Measurements from ENCODE around the gene SCAP. TPM values are rescaled to one million over a fixed set of nuclear protein-coding genes. Genes with fewer than 3 reads are reported as not detected.

Gene SCAP
- total and polyA plus RNA-seq, 2 experiments from 2014 or later: 83.2 to 94.8 TPM

DNA sequence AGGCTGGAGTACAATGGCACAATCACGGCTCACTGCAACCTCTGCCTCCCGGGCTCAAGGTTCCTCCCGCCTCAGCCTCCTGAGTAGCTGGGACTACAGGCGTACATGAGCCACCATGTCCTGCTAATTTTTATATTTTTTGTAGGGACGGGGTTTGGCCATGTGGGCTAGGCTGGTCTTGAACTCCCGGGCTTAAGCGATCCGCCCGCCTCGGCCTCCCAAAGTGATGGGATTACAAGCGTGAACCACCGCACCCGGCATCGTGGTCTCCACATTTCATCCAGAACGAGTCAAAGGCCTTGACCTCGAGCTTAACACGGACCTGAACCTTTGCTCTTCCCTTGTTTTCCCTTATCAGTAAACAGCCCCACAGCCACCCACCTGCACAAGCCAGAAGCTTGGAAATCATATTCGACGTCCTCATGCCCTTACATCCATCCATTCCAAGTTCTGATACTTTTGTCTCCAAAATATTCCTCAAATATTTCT is 96.3 kb downstream of the SCAP start:
- 69% methylated on average over 19 of the region's 19 CpGs for WGBS (ENCODE audit: low lambda C conversion rate, missing lambda C conversion rate)
- H3K27ac ChIP-seq: peak overlapping the region; percentile 98
- H3K79me2 ChIP-seq: peaks cover 51% of the 10 kb centered on the region

GRCh38 chr3:47378869-47379268 is 96.9 kb downstream of the SCAP start:
- no peak overlapping the region for H2AFZ ChIP-seq
- DNase-seq (ENCODE audit: low spot score): no peak
- peak overlapping the region; percentile 90 for H3K4me2 ChIP-seq
- no peaks in the 10 kb centered on the region for H3K36me3 ChIP-seq (replicated peaks; ENCODE audit: insufficient read depth, low read depth)
- peaks cover 21% of the 10 kb centered on the region for H4K20me1 ChIP-seq (ENCODE audit: insufficient read depth, poor library complexity, severe bottlenecking)
- peak overlapping the region; percentile 98 for H3K27ac ChIP-seq
- no peaks in the 10 kb centered on the region for H3K9me3 ChIP-seq (ENCODE audit: low read depth)
- no peaks in the 10 kb centered on the region for H3K27me3 ChIP-seq
- H3K4me3 ChIP-seq: no peak overlapping the region
- peaks cover 46% of the 10 kb centered on the region for H3K79me2 ChIP-seq
- peaks cover 27% of the 10 kb centered on the region for H3K4me1 ChIP-seq (ENCODE audit: insufficient read depth)
- TF ChIP-seq EZH2 (IDR thresholded peaks at IDR 0.05; ENCODE audit: borderline replicate concordance): no peak
- no peak for TF ChIP-seq EZH2phosphoT487 (IDR thresholded peaks at IDR 0.05; ENCODE audit: low read depth, severe bottlenecking, unreplicated experiment)
- TF ChIP-seq, protein P1, sequence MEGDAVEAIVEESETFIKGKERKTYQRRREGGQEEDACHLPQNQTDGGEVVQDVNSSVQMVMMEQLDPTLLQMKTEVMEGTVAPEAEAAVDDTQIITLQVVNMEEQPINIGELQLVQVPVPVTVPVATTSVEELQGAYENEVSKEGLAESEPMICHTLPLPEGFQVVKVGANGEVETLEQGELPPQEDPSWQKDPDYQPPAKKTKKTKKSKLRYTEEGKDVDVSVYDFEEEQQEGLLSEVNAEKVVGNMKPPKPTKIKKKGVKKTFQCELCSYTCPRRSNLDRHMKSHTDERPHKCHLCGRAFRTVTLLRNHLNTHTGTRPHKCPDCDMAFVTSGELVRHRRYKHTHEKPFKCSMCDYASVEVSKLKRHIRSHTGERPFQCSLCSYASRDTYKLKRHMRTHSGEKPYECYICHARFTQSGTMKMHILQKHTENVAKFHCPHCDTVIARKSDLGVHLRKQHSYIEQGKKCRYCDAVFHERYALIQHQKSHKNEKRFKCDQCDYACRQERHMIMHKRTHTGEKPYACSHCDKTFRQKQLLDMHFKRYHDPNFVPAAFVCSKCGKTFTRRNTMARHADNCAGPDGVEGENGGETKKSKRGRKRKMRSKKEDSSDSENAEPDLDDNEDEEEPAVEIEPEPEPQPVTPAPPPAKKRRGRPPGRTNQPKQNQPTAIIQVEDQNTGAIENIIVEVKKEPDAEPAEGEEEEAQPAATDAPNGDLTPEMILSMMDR (IDR thresholded peaks at IDR 0.05; ENCODE audit: poor library complexity): no peak
- no peaks in the 10 kb centered on the region for H3K9me2 ChIP-seq (replicated peaks; ENCODE audit: insufficient read depth)

More for the DNA sequence above, 96.3 kb downstream of the SCAP start:
- H4K20me1 ChIP-seq (ENCODE audit: insufficient read depth, poor library complexity, severe bottlenecking): peaks cover 23% of the 10 kb centered on the region
- no peaks in the 10 kb centered on the region for H3K9me3 ChIP-seq (ENCODE audit: low read depth)
- TF ChIP-seq, protein P1 (IDR thresholded peaks at IDR 0.05; ENCODE audit: poor library complexity): no peak
- TF ChIP-seq EZH2phosphoT487 (IDR thresholded peaks at IDR 0.05; ENCODE audit: low read depth, severe bottlenecking, unreplicated experiment): no peak
- TF ChIP-seq EZH2 (IDR thresholded peaks at IDR 0.05; ENCODE audit: borderline replicate concordance): no peak
- H3K4me2 ChIP-seq: peak overlapping the region; percentile 90
- DNase-seq (ENCODE audit: low spot score): no peak
- no peaks in the 10 kb centered on the region for H3K9me2 ChIP-seq (replicated peaks; ENCODE audit: insufficient read depth)
- no peaks in the 10 kb centered on the region for H3K27me3 ChIP-seq
- H3K36me3 ChIP-seq (replicated peaks; ENCODE audit: insufficient read depth, low read depth): no peaks in the 10 kb centered on the region
- peaks cover 27% of the 10 kb centered on the region for H3K4me1 ChIP-seq (ENCODE audit: insufficient read depth)
- no peak overlapping the region for H2AFZ ChIP-seq
- peak overlapping the region; percentile 31 for H3K4me3 ChIP-seq

- Histone ChIP-seq H3K4me2 (no peak overlapping the region), H3K27me3 (no peaks in the 10 kb centered on the region), H3K27ac (no peak overlapping the region), H3K79me2 (peaks cover 30% of the 10 kb centered on the region), H4K20me1 (ENCODE audit: insufficient read depth, poor library complexity, severe bottlenecking) (peaks cover 7% of the 10 kb centered on the region), H3K9me2 (replicated peaks; ENCODE audit: insufficient read depth) (no peaks in the 10 kb centered on the region), H3K4me3 (no peak overlapping the region), H3K4me1 (ENCODE audit: insufficient read depth) (peaks cover 17% of the 10 kb centered on the region), H3K9me3 (ENCODE audit: low read depth) (no peaks in the 10 kb centered on the region), H2AFZ (no peak overlapping the region), H3K36me3 (replicated peaks; ENCODE audit: insufficient read depth, low read depth) (no peaks in the 10 kb centered on the region)
- TF ChIP-seq, protein P1 (IDR thresholded peaks at IDR 0.05; ENCODE audit: poor library complexity): no peak
- TF ChIP-seq EZH2 (IDR thresholded peaks at IDR 0.05; ENCODE audit: borderline replicate concordance) (no peak), EZH2phosphoT487 (IDR thresholded peaks at IDR 0.05; ENCODE audit: low read depth, severe bottlenecking, unreplicated experiment) (no peak)
- DNase-seq (ENCODE audit: low spot score): no peak
- 97% methylated on average over 2 of the region's 2 CpGs for WGBS (ENCODE audit: low lambda C conversion rate, missing lambda C conversion rate)
These were observed 98.6 kb downstream of the SCAP start for GRCh38 chr3:47377186-47377585.

All from hepatocyte (in vitro differentiated cells).